IMR-90 (cell line): Measurements from ENCODE around the gene CELA1. TPM values are rescaled to one million over a fixed set of nuclear protein-coding genes. Genes with fewer than 3 reads are reported as not detected.

Experiments used
- ATAC-seq: fragments of 200-7000 bp; cut with Tn5 transposase; 2 replicates; pipeline ENCODE4 v1.9.1; 2020; ENCODE audit warnings: low read depth, mild to moderate bottlenecking, moderate library complexity
- BruUV-seq: library from RNA; stranded (reverse); fragments of 400-500 nt; replicated peaks from 2 replicates; lab custom pipeline; 2021; lab: Mats Ljungman, UMichigan
- CTCF ChIA-PET: fragments of 300-600 bp; formaldehyde crosslinking; extraction: SDS; loops from one replicate; lab custom pipeline; 2021; ENCODE audit warnings: antibody characterized with exemption; lab: Yijun Ruan, JAX
- POLR2A ChIA-PET: fragments of 300-600 bp; sonication (Branson Sonifier 250); formaldehyde crosslinking; loops from one replicate; lab custom pipeline; 2022; ENCODE audit warnings: antibody characterized with exemption; ENCODE audit not compliant: unreplicated experiment; lab: Charles Lee
- DNase-seq: peaks from one replicate; pipeline ENCODE4 v3.0.0; 2013
- H2AFZ ChIP-seq: replicated peaks from 2 replicates; pipeline ENCODE3; 2013; ENCODE audit warnings: low read length, mild to moderate bottlenecking; ENCODE audit not compliant: poor library complexity
- H2AK5ac ChIP-seq: 2 replicates; pipeline ENCODE4 v1.6.1; 2013; ENCODE audit warnings: low read depth, low read length, inconsistent platforms
- H2AK9ac ChIP-seq: replicated peaks from 2 replicates; pipeline ENCODE3; 2013; ENCODE audit warnings: mild to moderate bottlenecking, low read depth, low read length, moderate library complexity; ENCODE audit not compliant: poor library complexity
- H2BK120ac ChIP-seq: 2 replicates; pipeline ENCODE4 v1.6.1; 2013; ENCODE audit warnings: low read depth, low read length, inconsistent platforms
- H2BK15ac ChIP-seq: 3 replicates; pipeline ENCODE4 v1.6.1; 2013; ENCODE audit warnings: low read depth, low read length, inconsistent platforms
- H2BK20ac ChIP-seq: 2 replicates; pipeline ENCODE4 v1.6.1; 2013; ENCODE audit warnings: low read depth, mild to moderate bottlenecking, inconsistent platforms, low read length, moderate library complexity
- H2BK5ac ChIP-seq: 2 replicates; pipeline ENCODE4 v1.6.1; 2013; ENCODE audit warnings: mild to moderate bottlenecking, low read depth, low read length, inconsistent platforms; ENCODE audit not compliant: poor library complexity, severe bottlenecking
- H3K14ac ChIP-seq: replicated peaks from 2 replicates; pipeline ENCODE4 v1.6.1; 2013; ENCODE audit warnings: low read depth, low read length, inconsistent platforms
- H3K18ac ChIP-seq: 2 replicates; pipeline ENCODE4 v1.6.1; 2013; ENCODE audit warnings: low read depth, low read length, control low read depth
- H3K23ac ChIP-seq: 2 replicates; pipeline ENCODE4 v1.6.1; 2013; ENCODE audit warnings: low read depth, low read length, inconsistent platforms
- H3K27ac ChIP-seq: 2 replicates; pipeline ENCODE4 v1.5.1; 2013; ENCODE audit warnings: mild to moderate bottlenecking, control low read depth, low read length; ENCODE audit not compliant: insufficient read depth
- H3K27me3 ChIP-seq: 2 replicates; pipeline ENCODE4 v1.6.1; 2013; ENCODE audit warnings: low read length; ENCODE audit not compliant: control insufficient read depth, insufficient read depth
- H3K36me3 ChIP-seq: 2 replicates; pipeline ENCODE4 v1.6.1; 2013; ENCODE audit warnings: low read length, mixed read lengths; ENCODE audit not compliant: control insufficient read depth, insufficient read depth
- H3K4ac ChIP-seq: 2 replicates; pipeline ENCODE4 v1.6.1; 2013; ENCODE audit warnings: low read depth, low read length, inconsistent platforms
- H3K4me1 ChIP-seq: 2 replicates; pipeline ENCODE4 v1.6.1; 2013; ENCODE audit warnings: low read length, mixed read lengths; ENCODE audit not compliant: control insufficient read depth, insufficient read depth
- H3K4me2 ChIP-seq: 2 replicates; pipeline ENCODE4 v1.6.1; 2013; ENCODE audit warnings: low read depth, mild to moderate bottlenecking, control low read depth, low read length, moderate library complexity
- H3K4me3 ChIP-seq: 2 replicates; pipeline ENCODE4 v1.5.1; 2013; ENCODE audit warnings: low read depth, mild to moderate bottlenecking, control low read depth, low read length, moderate library complexity; ENCODE audit not compliant: insufficient read depth
- H3K56ac ChIP-seq: 2 replicates; pipeline ENCODE4 v1.6.1; 2013; ENCODE audit warnings: low read length, inconsistent platforms; ENCODE audit not compliant: insufficient read depth; ENCODE audit errors: extremely low read depth
- H3K79me1 ChIP-seq, 2 experiments: 2 replicates each; pipeline ENCODE4 v1.6.1; 2013; ENCODE audit warnings: low read length in 2 of 2, inconsistent platforms in 1 of 2, low read depth in 1 of 2
- H3K9ac ChIP-seq: 2 replicates; pipeline ENCODE4 v1.6.1; 2013; ENCODE audit warnings: low read depth, low read length, control low read depth
- H3K9me1 ChIP-seq: 2 replicates; pipeline ENCODE4 v1.6.1; 2013; ENCODE audit warnings: low read length, inconsistent platforms; ENCODE audit not compliant: insufficient read depth
- H3K9me3 ChIP-seq: 2 replicates; pipeline ENCODE4 v1.6.1; 2013; ENCODE audit warnings: low read length; ENCODE audit not compliant: control insufficient read depth, insufficient read depth
- H4K20me1 ChIP-seq: 2 replicates; pipeline ENCODE4 v1.6.1; 2013; ENCODE audit warnings: low read length, inconsistent platforms; ENCODE audit not compliant: insufficient read depth
- H4K5ac ChIP-seq: 2 replicates; pipeline ENCODE4 v1.6.1; 2013; ENCODE audit warnings: mild to moderate bottlenecking, low read depth, low read length, control low read depth
- H4K8ac ChIP-seq, 2 experiments: 2 replicates each; pipeline ENCODE4 v1.6.1; 2013; ENCODE audit warnings: low read depth in 2 of 2, low read length in 2 of 2, control low read depth in 1 of 2, inconsistent platforms in 1 of 2
- H4K91ac ChIP-seq: 2 replicates; pipeline ENCODE4 v1.6.1; 2013; ENCODE audit warnings: low read depth, low read length, inconsistent platforms; ENCODE audit not compliant: insufficient read depth
- BHLHE40 ChIP-seq: fragments of 150-350 bp; IDR thresholded peaks from 2 replicates; pipeline ENCODE4 v1.6.1; 2016; ENCODE audit warnings: mild to moderate bottlenecking, low read depth, low read length
- CEBPB ChIP-seq: IDR thresholded peaks from 2 replicates; pipeline ENCODE4 v1.6.1; 2012; ENCODE audit warnings: low read depth, low read length, improper control_type of control experiment
- CHD1 ChIP-seq: IDR thresholded peaks from 2 replicates; pipeline ENCODE4 v1.6.1; 2012; ENCODE audit warnings: low read depth, low read length, improper control_type of control experiment
- CTCF ChIP-seq: conservative IDR thresholded peaks from 2 replicates; pipeline ENCODE4 v1.5.1; 2012; ENCODE audit warnings: mild to moderate bottlenecking, low read depth, low read length, improper control_type of control experiment
- MAZ ChIP-seq: IDR thresholded peaks from 2 replicates; pipeline ENCODE4 v1.6.1; 2012; ENCODE audit warnings: low read depth, mild to moderate bottlenecking, low read length, improper control_type of control experiment, moderate library complexity, borderline replicate concordance
- MXI1 ChIP-seq: IDR thresholded peaks from 2 replicates; pipeline ENCODE4 v1.6.1; 2012; ENCODE audit warnings: low read depth, mild to moderate bottlenecking, low read length, moderate library complexity, borderline replicate concordance
- NFE2L2 ChIP-seq: fragments of 150-350 bp; IDR thresholded peaks from 2 replicates; pipeline ENCODE4 v1.6.1; 2016; ENCODE audit warnings: low read depth, mild to moderate bottlenecking, low read length
- POLR2A ChIP-seq: IDR thresholded peaks from 2 replicates; pipeline ENCODE4 v1.6.1; 2012; ENCODE audit warnings: mild to moderate bottlenecking, low read depth, low read length
- RCOR1 ChIP-seq: IDR thresholded peaks from 2 replicates; pipeline ENCODE4 v1.6.1; 2012; ENCODE audit warnings: mild to moderate bottlenecking, low read length, improper control_type of control experiment; ENCODE audit not compliant: insufficient replicate concordance
- RFX5 ChIP-seq: IDR thresholded peaks from 2 replicates; pipeline ENCODE4 v1.8.0; 2012; ENCODE audit warnings: low read depth, mild to moderate bottlenecking, low read length, moderate library complexity
- SMC3 ChIP-seq: fragments of 150-350 bp; IDR thresholded peaks from 2 replicates; pipeline ENCODE4 v1.6.1; 2016; ENCODE audit warnings: low read depth, mild to moderate bottlenecking, antibody characterized with exemption, low read length, moderate library complexity
- WGBS, 2 experiments: methylation state at CpG; one replicate each; pipeline versions ENCODE4 v1.1.5 to v1.1.7; 2013; ENCODE audit warnings: missing lambda C conversion rate in 2 of 2; ENCODE audit not compliant: insufficient read length in 1 of 2; ENCODE audit errors: extremely low coverage in 2 of 2; 5-methylcytosine and 5-hydroxymethylcytosine counted together
- dilution Hi-C: fragments of 300-500 bp; cut with HindIII; formaldehyde crosslinking; loops from one replicate; pipeline ENCODE4 v1.14.3; 2018; ENCODE audit warnings: low sequenced_read_pairs; ENCODE audit not compliant: unreplicated experiment
- in situ Hi-C: fragments of 300-500 bp; cut with MboI; formaldehyde crosslinking; loops from 3 replicates; pipeline ENCODE4 v1.14.3; 2019; ENCODE audit warnings: low sequenced_read_pairs, inconsistent platforms, mixed read lengths
- intact Hi-C: fragments of 100-400 bp; cut with micrococcal nuclease; formaldehyde crosslinking; loops from 2 replicates; pipeline ENCODE4 v1.10.0; 2022
- polyA plus RNA-seq, 3 experiments: library from polyadenylated mRNA; depleted of rRNA; stranded (reverse); fragments of >200 nt; gene quantifications; 2 replicates each; pipeline ENCODE4 v1.2.3, GENCODE V29; 2012; ENCODE audit warnings: low replicate concordance in 1 of 3
- total RNA-seq: library from RNA; depleted of rRNA; stranded (reverse); fragments of >200 nt; gene quantifications from 2 replicates; pipeline ENCODE4 v1.2.3, GENCODE V29; 2012
- TF ChIP-seq, protein P1 (sequence below): fragments of 150-350 bp; IDR thresholded peaks from 2 replicates; pipeline ENCODE4 v1.6.1; 2016; ENCODE audit warnings: low read depth, mild to moderate bottlenecking, low read length, moderate library complexity, borderline replicate concordance

Gene CELA1
- total and polyA plus RNA-seq, 2 of the 4 experiments (the other 2 are of a cell fraction), result not detected

- ChIA-PET CTCF (no interaction called here), POLR2A (no interaction called here)
- 90% methylated on average over 6 of the region's 7 CpGs; no CpG with 5 or more reads in 1 of the 2 experiments for WGBS, 2 experiments
- Histone ChIP-seq H2AK5ac (no peak overlapping the region; the same call in 1 of the 2 replicates), H2AK9ac (peak overlapping the region; percentile 66), H4K91ac (no peak overlapping the region), H3K27me3 (no peaks in the 10 kb centered on the region), H4K5ac (no peak overlapping the region), H3K4me2 (no peak overlapping the region), H2BK20ac (0 out of 2 replicates have a peak overlapping the region, but pooled peaks have one; percentile 35), H3K56ac (no peak overlapping the region), H3K79me1 (0 out of 4 replicates have a peak, but pooled peaks cover 0 to 5% of the 10 kb centered on the region in 2 experiments), H3K9me3 (no peaks in the 10 kb centered on the region), H3K4me1 (peaks cover 8% of the 10 kb centered on the region), H3K23ac (no peak overlapping the region), H2BK15ac (0 out of 3 replicates have a peak overlapping the region, but pooled peaks have one; percentile 26), H2AFZ (no peak overlapping the region), H4K20me1 (no peaks in the 10 kb centered on the region), H3K14ac (no peak overlapping the region; the same call in 1 of the 2 replicates), H3K4ac (0 out of 2 replicates have a peak overlapping the region, but pooled peaks have one; percentile 4), H2BK120ac (0 out of 2 replicates have a peak overlapping the region, but pooled peaks have one; percentile 26), H3K27ac (no peak overlapping the region), H3K9ac (no peak overlapping the region), H2BK5ac (no peak overlapping the region), H3K18ac (no peak overlapping the region), H4K8ac (no peak overlapping the region), H3K36me3 (no peaks in the 10 kb centered on the region), H3K4me3 (no peak overlapping the region), H3K9me1 (peaks cover 10% of the 10 kb centered on the region; the same call in 1 of the 2 replicates)
- intact Hi-C loops, result no loop called here
- TF ChIP-seq CHD1, result no peak
- no peak for TF ChIP-seq BHLHE40
- TF ChIP-seq RCOR1, result no peak
- no peak for TF ChIP-seq CTCF
- TF ChIP-seq POLR2A, result no peak
- TF ChIP-seq, protein P1, sequence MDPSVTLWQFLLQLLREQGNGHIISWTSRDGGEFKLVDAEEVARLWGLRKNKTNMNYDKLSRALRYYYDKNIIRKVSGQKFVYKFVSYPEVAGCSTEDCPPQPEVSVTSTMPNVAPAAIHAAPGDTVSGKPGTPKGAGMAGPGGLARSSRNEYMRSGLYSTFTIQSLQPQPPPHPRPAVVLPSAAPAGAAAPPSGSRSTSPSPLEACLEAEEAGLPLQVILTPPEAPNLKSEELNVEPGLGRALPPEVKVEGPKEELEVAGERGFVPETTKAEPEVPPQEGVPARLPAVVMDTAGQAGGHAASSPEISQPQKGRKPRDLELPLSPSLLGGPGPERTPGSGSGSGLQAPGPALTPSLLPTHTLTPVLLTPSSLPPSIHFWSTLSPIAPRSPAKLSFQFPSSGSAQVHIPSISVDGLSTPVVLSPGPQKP, result no peak
- TF ChIP-seq CEBPB, result no peak
- TF ChIP-seq MAZ, result no peak
- no peak for TF ChIP-seq SMC3
- no peak for TF ChIP-seq RFX5
- no peak for TF ChIP-seq NFE2L2
- no peak for TF ChIP-seq MXI1
- ATAC-seq, result no peak
- BruUV-seq, result no TSS peak
- in situ Hi-C loops, result no loop called here
- dilution Hi-C loops, result no loop called here
- DNase-seq, result no peak
Observed at GRCh38 chr12:51382173-51382572, 35.7 kb upstream of the CELA1 start.
